PC-3 (cell line): ENCODE data around the gene USP40.

Experiments
- CTCF ChIP-seq: fragments of 300-600 bp; sonication (generic); conservative IDR thresholded peaks from 2 replicates; pipeline ENCODE4 v1.5.1; 2017; ENCODE audit warnings: antibody characterized with exemption, low read depth, mild to moderate bottlenecking, low read length
- EZH2phosphoT487 ChIP-seq: fragments of 300-600 bp; sonication (generic); IDR thresholded peaks from 2 replicates; pipeline ENCODE4 v1.6.1; 2018; ENCODE audit warnings: mild to moderate bottlenecking, antibody characterized with exemption, low read length, borderline replicate concordance

- no peak for TF ChIP-seq CTCF
- TF ChIP-seq EZH2phosphoT487 = no peak
Observed at GRCh38 chr2:233572468-233572867, 5.9 kb upstream of the USP40 start.
